GM19324 (cell line): ENCODE results near the gene SORCS2.

Source experiments
- ATAC-seq: cut with Tn5 transposase; IDR thresholded peaks from one replicate; pipeline ENCODE4 v1.9.1; 2021; ENCODE audit warnings: mild to moderate bottlenecking, moderate library complexity; ENCODE audit not compliant: unreplicated experiment, low FRiP score

SORCS2 gene

DNA sequence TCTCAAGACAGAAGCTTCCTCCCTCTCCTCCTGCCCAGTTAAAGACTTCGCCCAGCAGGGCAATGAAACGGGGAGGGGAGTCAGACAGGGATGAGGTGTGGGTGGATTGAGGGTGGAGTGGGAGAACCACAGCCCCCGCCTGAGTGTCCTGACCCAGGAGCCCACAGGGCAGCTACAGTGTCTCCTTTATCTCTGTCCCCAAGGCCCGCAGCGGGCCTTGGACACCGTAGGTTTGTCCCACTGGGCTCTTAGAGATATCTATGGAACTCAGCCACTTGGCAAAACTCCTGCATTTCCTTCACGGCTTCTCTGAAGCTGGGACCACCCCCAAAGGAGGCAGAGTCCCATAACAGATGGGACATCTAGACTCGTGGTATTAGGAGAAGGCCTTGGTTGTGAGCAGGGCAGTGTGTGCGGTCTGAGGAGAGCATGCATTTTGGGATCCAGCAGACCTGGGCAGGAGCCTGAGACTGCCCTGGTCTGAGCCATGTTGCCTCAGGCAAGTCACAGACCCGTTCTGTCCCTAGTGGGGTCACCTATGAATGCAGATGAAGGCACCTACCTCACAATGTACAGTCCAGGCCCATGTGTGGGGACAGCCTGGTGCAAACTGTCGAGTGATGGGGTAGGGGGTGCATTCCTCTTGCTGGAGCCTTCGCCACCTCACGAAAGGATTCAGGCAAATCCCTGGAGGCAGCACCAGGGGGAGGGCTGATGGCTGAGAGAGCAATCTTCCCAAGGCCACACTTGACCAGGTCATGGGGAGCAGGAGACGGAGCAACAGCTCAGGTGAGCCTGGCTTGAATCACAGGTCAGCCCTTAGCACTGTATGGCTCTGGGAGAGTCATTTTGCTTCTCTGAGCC, 468.1 kb downstream of the SORCS2 start:
- no peak for ATAC-seq

DNA sequence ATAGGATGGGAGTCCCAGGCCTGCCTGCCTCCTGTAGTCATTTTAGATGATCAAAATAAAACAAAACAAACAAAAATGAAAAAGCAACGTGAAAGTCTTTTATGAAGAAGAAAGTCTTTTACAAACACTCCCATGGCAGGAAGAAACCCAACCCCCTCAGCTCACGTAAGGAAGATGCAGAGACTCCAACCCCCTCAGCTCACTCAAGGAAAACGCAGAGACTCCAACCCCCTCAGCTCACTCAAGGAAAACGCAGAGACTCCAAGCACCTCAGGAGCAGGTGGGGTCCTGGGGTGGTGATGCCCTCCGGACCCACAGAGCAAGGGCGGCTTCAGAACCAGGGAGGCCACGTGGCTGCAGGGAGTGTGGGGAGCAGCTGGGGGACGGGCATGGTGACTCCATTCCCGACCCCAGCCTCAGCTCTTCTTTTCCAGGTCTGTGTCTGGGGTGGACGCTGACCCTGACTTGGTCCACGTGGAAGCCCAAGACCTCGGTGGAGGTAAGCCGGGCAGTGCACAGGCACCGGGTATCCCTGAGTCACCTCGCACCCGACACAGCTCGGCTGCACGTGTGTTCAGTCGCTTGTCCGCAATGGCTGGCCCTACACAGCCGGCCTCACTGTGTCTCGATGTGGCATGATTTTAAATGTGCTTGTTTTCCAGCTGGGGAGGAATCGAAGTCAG, 468.9 kb downstream of the SORCS2 start:
- no peak for ATAC-seq

DNA sequence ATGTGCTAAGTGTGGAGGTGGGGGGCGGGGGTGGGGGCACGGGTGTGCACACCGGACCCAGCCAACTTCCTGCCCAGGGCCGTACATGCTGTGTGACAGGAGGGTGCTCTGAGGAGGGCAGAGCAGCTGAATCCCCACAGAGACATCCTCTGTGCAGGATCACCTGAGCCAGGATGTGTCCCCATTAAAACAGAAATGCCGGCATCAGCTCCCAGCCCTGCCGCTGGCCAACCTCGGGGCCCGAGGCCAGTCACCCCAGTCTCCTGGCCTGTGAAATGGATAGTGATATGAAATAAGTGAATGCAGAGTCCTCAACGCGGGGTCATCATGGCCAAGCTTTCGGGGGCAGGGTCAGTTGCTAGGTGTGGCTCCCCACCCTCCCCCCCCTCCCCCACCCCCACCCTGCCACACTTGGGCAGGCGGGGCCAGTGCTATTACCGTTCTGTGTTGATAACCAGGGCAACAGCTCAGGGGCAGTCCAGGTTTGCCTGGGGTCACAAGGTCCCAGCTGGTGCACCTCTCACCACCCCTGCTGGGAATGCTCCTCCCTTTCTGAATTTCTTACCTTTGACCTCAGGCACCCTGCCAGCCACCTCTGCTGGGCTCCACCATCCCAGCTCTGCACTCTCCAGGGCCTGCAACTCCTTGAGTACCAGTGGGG, 469.6 kb downstream of the SORCS2 start:
- ATAC-seq, result no peak

DNA sequence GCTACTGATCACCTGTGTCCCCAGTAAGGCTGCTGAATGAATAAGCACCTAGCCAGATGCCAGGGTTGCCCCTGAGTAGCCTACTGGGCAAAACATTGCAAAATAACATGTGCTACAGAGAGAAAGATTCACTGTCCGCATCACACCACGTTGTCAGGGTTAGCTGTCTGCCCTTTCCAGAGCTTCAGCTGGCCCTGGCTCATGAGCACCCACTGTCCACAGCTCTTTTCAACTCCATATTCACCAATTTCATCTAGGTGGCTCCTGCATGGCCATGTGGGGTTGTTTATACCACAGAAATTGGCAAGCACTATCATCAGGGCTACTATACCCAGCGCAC, 470.1 kb downstream of the SORCS2 start:
- ATAC-seq, result no peak

DNA sequence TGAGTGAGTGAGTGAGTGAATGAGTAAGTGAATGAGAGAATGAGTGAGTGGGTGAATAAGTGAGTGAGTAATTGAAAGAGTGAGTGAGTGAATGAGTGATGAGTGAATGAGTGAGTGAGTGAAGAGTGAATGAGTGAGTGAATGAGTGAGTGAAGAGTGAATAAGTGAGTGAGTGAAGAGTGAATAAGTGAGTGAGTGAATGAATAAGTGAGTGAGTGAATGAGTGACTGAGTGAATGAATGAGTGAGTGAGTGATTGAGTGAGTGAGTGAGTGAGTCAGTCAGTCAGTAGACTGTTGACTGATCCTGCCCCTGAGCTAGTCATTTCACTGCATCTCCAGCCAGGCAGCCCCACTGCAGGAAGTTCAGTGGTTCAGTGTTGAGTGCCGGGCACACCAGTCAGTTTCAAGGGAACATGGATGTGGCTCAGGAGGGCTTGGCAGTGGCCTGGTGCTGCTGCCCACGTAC, 470.8 kb downstream of the SORCS2 start:
- no peak for ATAC-seq

DNA sequence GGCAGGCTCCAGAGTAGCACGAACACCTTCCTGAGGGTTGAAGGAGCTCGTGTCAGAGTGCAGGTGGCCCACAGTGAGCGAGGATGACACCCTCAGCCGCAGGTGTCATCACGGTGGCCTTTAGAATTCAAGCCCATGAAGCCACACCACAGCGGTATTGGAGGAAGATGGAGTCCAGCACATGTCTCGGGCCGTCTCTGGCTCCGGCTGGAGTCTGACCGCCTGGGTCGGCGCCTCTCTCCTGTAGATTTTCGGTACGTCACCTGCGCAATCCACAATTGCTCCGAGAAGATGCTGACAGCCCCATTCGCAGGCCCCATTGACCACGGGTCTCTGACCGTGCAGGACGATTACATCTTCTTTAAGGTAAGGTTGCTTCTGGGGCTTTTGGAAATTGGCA, 471.8 kb downstream of the SORCS2 start:
- ATAC-seq, result no peak

DNA sequence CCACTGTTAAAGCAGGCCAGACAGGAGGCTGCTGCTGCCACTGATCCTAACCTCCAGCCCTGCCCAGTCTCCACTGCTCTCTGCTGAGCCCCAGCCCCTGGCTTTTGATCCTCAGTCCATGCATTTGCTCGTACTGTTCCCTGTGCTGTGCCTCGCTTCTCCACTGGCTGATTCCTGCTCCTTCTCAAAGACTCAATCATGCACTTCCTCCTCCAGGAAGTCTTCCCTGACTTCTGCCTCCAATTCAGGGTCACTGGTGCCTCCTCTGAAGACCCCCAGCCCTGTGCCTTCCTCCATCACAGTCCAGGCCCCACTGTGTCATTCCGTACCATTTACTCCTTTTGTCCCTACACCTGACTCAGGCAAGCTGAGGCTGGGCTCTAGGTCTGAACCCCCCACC, 473.0 kb downstream of the SORCS2 start:
- ATAC-seq, result no peak

DNA sequence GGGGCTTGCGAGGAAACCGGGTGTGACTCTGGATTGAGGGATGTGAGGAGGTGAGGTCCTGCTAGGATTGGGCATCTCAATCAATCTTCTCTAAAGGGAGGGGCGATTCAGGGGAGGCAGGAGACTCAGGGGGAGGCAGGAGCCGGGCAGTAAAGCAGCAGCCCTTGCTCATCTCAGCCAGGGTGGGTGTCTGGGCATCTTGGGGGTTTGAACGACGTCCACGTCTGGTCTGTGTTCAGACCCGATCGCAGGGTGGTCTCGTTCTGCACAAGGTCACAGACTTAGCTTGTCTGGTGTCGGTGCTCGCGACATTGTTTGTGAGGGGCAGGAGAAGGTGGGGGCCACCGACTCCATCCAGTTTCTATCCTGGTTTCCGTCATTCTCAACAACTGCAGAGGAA, 473.7 kb downstream of the SORCS2 start:
- no peak for ATAC-seq

DNA sequence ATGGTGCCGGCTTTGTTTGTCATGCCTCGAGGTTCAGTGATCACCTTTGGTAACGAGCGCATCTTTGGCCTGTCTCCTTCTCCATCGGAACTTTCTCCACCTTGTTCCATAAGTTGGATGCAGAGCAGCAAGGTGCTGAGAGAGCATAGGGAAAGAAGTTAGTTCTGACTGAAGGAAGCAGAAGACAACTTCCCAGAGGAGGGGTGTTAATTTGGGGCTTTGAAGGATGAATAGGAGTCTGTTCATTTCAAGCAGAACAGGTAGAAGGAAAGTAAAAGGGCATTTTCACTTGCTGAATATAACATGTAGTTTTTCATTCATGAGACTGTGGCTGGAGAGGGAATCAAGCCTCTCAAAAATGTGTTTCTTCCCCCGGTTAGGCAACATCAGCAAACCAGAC, 474.4 kb downstream of the SORCS2 start:
- no peak for ATAC-seq

DNA sequence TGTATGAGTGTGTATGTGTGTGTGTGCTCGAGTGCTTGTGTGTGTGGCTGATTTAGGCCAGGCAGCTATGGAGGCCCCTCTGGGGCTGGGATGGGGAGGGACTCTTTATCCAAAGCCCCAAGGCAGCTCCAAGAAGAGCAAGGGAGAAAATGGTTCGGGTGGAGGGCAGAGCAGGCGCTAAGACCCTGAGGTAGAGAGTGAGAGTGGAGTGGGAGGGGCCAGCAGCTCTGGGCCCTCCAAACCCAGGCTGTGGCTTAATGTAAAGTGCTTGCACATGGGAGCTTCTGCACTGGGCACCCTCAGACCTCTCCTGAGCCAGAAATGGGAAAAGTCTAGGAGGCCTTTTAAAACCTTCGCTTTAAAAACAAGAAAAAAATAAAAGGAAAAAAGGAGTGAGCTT, 475.9 kb downstream of the SORCS2 start:
- ATAC-seq, result no peak

DNA sequence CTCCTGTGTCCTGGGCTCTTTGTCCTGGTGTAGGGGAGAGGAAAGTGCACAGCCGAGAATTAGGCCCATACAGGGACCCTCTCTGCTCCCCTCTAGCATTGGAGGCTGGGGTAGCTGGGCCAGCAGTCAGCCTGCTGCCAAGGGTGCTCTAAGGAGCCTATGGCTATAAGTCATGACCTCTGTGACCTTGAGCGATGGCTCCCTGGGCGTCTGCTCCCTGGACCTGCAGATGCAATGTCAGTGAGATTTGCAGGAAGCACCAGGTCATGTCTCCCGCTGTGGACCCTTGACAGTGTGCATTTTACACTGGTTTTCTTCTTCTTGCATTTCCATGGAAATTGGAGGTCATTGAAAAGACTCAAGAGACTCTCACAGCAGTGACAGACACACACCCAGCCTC, 476.5 kb downstream of the SORCS2 start:
- no peak for ATAC-seq

DNA sequence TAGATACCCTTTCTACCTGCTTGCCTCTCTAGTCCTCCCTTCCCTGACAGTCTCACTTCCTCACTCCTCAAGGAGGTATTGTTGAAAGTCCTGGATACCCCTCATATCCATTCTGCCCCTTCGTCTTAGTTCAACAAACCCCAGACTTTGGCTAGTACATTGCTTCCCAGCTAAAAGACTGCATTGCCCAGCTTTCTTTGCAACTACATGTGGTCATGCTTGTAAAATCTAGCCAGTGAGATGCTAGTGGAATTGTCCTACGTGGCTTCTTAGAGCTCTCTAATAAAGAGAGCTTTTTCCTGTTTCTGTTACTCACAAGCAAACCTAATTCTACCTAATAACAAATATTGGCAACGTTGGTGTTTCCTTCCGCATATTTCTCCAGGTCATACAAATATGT, 480.3 kb downstream of the SORCS2 start:
- ATAC-seq, result no peak

DNA sequence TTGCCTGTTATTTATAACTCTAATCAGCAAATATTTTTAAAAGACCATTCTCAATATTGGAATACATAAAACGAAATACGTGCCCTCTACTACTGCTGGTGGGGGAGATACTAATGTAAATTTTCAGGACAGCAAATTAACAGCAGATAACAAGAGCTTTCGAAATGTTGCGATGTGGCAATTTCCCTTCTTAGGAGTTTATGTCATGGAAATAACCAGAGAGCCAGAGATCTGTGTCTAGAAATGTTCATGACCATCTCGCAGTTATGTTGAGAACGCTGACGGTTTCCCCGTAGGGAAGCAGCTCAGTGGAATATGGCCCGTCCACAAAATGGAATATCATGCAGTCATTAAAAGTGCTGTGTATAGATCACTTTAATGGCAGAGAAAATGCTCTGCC, 480.8 kb downstream of the SORCS2 start:
- no peak for ATAC-seq

DNA sequence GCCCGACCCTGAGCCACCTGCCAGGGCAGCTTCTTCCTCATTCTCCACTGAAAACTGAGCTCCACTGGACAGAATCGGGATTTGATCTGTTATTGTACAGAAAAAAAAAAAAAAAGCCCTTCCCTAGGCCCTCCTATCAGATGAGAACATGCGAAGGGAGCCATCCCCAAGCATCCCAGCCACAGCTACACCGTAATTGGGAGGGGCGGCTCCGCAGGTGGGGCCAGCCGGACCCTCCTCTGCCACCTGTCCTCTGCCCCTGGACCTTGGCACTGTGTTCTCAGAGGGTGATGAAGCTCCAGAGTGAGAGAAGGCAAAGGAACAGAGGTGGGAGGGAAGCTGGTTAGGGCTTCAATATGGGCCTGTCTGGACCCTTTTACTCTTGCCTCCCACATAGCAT, 482.4 kb downstream of the SORCS2 start:
- ATAC-seq, result no peak

DNA sequence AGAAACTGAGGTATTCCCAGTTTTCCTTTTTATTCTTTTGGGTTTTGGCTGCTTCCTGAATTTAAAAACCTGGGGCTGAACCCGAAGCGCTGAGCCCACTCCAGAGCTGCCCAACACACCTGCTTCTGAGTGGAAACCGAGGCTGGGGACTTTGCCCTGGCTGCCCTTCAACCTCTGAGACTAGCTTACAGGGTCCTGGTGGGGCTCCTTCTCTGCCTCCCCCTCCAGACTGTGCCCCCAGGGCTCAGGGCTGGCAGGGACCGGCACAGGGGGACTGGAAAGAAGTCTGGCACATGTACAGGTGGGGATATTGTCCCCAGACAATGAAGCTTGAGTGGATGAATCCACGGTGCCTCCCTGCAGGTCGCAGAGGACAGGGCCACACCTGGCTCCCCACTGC, 482.8 kb downstream of the SORCS2 start:
- no peak for ATAC-seq

DNA sequence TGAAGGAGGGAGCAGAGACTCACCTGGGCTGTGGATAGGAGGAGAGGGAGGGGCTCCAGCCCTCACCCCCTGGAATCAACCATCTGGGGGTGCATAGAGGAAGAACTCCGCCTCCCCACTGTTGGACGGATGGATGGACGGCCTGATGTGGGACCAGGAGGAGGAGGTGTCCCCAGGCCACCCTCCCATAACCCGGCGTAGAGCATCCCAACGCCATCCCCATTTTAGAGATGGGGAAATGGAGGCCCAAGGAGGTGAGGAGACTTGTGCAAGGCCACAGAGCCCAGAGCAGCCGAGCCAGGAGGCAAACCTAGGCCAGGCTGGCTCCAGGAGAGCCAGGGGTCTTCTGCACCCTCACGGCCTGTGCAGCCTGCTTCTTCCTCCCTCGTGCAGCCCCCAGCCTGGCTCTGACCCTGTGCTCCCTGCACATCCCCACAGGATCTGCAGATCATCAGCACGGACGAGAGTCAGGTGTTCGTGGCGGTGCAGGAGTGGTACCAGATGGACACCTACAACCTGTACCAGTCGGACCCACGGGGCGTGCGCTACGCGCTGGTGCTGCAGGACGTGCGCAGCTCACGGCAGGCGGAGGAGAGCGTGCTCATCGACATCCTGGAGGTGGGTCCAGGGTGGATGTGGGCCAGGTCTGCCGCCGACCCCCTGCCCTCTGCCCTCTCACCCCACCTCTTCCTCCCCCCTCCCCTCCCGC, 483.4 kb downstream of the SORCS2 start:
- ATAC-seq, result no peak

DNA sequence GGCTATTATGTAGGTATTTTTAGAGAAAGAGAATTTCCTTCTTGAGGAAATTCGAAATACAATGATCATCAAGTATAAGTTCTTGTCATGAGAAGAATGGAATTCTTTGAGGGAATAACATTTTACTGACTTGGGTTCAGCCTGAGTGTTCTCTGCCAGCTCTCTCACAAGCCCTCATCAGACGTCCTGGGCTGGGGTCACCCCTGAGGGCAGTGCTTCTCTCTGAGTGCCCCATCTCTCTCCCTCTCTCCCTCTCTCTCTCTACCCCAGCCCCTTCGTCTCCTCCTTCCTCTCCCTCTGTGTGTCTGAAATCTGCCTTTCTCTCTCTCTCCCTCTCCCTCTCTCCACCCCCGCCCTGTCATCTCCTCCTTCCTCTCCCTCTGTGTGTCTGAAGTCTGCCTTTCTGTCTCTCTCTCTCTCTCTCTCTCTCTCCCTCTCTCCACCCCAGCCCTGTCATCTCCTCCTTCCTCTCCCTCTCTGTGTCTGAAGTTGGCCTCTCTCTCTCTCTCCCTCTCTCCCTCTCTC, 484.1 kb downstream of the SORCS2 start:
- ATAC-seq, result no peak

DNA sequence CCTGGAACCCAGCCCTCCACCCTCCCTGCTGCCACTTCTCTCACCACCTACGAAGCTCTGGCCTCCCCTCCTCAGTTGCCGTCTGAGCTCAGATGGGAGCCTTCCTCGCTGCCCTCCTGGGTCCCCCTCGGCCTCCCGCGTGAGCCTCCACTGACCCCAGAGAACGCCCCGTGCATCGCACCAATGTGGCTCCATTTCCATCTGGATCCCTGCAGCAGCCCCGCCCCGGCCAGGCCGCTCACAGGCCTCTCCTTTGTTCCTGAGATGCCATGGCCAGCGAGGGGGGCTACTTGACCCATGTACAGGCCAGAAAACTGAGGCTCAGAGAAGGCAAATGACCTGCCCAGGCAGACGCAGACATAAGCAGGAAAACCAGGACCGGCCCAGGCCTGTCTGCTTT, 484.7 kb downstream of the SORCS2 start:
- ATAC-seq, result no peak

DNA sequence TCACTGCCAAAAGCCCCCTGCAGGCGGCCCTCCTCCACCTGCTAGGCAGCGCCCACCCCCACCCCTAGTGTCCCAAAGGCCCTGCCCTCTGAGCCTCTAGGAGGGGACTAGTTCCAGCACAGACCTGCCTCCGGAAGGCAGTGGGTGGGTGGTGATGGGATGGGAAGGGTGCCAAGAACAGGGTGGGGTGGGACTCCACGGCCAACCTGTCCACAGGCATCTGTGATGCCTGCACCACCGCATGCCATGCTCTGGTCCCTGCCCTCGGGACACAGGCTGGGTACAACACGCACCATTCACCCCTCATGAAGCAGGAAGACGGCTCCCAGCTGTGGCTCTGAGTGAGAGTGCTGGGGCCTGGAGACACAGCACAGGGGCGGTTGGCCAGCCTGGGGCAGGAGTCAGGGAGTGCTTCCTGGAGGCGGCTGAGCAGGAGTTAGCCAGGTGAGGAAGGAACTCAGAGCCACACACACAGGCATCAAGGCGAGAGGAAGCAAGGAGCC, 485.5 kb downstream of the SORCS2 start:
- ATAC-seq, result no peak

DNA sequence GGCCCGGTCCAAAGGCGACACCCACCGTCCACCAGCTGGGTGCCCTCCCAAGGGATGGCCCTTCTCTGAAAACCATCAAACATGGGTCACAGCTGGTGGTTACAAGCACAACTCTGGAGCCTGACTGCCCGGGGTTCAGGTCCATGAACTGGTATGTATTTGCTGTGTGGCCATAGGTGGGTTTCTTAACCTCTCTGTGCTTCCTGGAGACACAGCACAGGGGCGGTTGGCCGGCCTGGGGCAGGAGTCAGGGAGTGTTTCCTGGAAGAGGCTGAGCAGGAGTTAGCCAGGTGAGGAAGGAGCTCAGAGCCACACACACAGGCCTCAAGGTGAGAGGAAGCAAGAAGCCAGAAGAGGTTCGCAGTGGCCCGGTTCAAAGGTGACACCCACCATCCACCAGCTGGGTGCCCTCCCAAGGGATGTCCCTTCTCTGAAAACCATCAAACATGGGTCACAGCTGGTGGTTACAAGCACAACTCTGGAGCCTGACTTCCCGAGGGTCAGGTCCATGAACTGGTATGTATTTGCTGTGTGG, 486.0 kb downstream of the SORCS2 start:
- ATAC-seq, result no peak
